Body of pancreas (tissue), 4 donors: ENCODE results near the gene SPSB1.

ENCODE experiments used
- CTCF ChIP-seq, 7 experiments: fragments of 450-650 bp in 4 of 7; fragments of 200-600 bp in 3 of 7; sonication (generic) in 3 of 7; IDR thresholded peaks; one replicate each; pipeline ENCODE4 v1.5.1; 2016 to 2019; ENCODE audit warnings: antibody characterized with exemption in 7 of 7
- POLR2A ChIP-seq, 3 donors: fragments of 450-650 bp; IDR thresholded peaks; one replicate each; pipeline ENCODE4 v1.6.1; 2016; ENCODE audit warnings: antibody characterized with exemption in 3 of 3, mild to moderate bottlenecking in 2 of 3

- no peak for TF ChIP-seq CTCF (IDR thresholded peaks at IDR 0.05)
- no peak for TF ChIP-seq POLR2A (IDR thresholded peaks at IDR 0.05)
Measured at GRCh38 chr1:9402717-9403225, 110.1 kb downstream of the SPSB1 start.
